ENCODE measurements around the gene LRMDA. TPM values are rescaled to one million over a fixed set of nuclear protein-coding genes. Genes with fewer than 3 reads are reported as not detected.
A peak's percentile ranks its signal among the peaks of the same experiment; 100 is the strongest.

The LRMDA gene
- total and polyA plus RNA-seq, 2 of the 13 experiments (the other 11 are each of a cell fraction or from before 2014, with no cell fraction given), result 13.4 to 22.0 TPM

- no peak for TF ChIP-seq ZFAT (CRISPR knock-in tag; conservative IDR thresholded peaks at IDR 0.05)
- no peak for TF ChIP-seq ZNF724P (CRISPR knock-in tag; IDR thresholded peaks at IDR 0.05; ENCODE audit: borderline replicate concordance)
- no peak for TF ChIP-seq HNRNPH1 (optimal IDR thresholded peaks at IDR 0.05; ENCODE audit: low read depth, low read length)
- no peak for TF ChIP-seq THYN1 (CRISPR knock-in tag; IDR thresholded peaks at IDR 0.05; ENCODE audit: borderline replicate concordance, low read depth)
- peak; percentile 71 for TF ChIP-seq ZGPAT (CRISPR knock-in tag; IDR thresholded peaks at IDR 0.05)
- TF ChIP-seq THAP8 (CRISPR knock-in tag; IDR thresholded peaks at IDR 0.05; ENCODE audit: borderline replicate concordance), result no peak
- TF ChIP-seq CREB1 (IDR thresholded peaks at IDR 0.05), result 0 out of 2 replicates have a peak, but pooled peaks have one; percentile 15
- peak; percentile 59 for TF ChIP-seq CREB1 (CRISPR knock-in tag; IDR thresholded peaks at IDR 0.05)
- TF ChIP-seq KDM2A (CRISPR knock-in tag; IDR thresholded peaks at IDR 0.05; ENCODE audit: borderline replicate concordance, low read depth), result peak; percentile 52; the same call in 1 of the 2 replicates
- TF ChIP-seq ZNF468 (CRISPR knock-in tag; IDR thresholded peaks at IDR 0.05), result no peak
- TF ChIP-seq TSC22D2 (CRISPR knock-in tag; IDR thresholded peaks at IDR 0.05; ENCODE audit: borderline replicate concordance), result peak; percentile 21; the same call in 1 of the 2 replicates
- peak; percentile 38 for TF ChIP-seq ZEB1 (IDR thresholded peaks at IDR 0.05; ENCODE audit: insufficient replicate concordance, low read depth)
- 0 out of 2 replicates have a peak, but pooled peaks have one; percentile 23 for TF ChIP-seq KLF11 (CRISPR knock-in tag; IDR thresholded peaks at IDR 0.05)
- no peak for TF ChIP-seq ZNF10 (CRISPR knock-in tag; IDR thresholded peaks at IDR 0.05; ENCODE audit: borderline replicate concordance, low read depth)
- TF ChIP-seq ZNF775 (CRISPR knock-in tag; IDR thresholded peaks at IDR 0.05; ENCODE audit: borderline replicate concordance), result no peak
- peak; percentile 64 for TF ChIP-seq MED8 (CRISPR knock-in tag; IDR thresholded peaks at IDR 0.05; ENCODE audit: insufficient replicate concordance)
- TF ChIP-seq, protein P1, sequence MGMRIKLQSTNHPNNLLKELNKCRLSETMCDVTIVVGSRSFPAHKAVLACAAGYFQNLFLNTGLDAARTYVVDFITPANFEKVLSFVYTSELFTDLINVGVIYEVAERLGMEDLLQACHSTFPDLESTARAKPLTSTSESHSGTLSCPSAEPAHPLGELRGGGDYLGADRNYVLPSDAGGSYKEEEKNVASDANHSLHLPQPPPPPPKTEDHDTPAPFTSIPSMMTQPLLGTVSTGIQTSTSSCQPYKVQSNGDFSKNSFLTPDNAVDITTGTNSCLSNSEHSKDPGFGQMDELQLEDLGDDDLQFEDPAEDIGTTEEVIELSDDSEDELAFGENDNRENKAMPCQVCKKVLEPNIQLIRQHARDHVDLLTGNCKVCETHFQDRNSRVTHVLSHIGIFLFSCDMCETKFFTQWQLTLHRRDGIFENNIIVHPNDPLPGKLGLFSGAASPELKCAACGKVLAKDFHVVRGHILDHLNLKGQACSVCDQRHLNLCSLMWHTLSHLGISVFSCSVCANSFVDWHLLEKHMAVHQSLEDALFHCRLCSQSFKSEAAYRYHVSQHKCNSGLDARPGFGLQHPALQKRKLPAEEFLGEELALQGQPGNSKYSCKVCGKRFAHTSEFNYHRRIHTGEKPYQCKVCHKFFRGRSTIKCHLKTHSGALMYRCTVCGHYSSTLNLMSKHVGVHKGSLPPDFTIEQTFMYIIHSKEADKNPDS (CRISPR knock-in tag; IDR thresholded peaks at IDR 0.05), result 0 out of 2 replicates have a peak, but pooled peaks have one; percentile 50
- TF ChIP-seq MATR3 (CRISPR knock-in tag; IDR thresholded peaks at IDR 0.05), result no peak
- TF ChIP-seq CENPT (CRISPR knock-in tag; IDR thresholded peaks at IDR 0.05; ENCODE audit: low read depth), result no peak
- no peak for TF ChIP-seq ZNF460 (CRISPR knock-in tag; IDR thresholded peaks at IDR 0.05; ENCODE audit: borderline replicate concordance)
- peak; percentile 99 for TF ChIP-seq MED1 (CRISPR knock-in tag; IDR thresholded peaks at IDR 0.05)
- peak; percentile 79 to 98 for TF ChIP-seq EP300 (IDR thresholded peaks at IDR 0.05; ENCODE audit: low read depth in 2 of 2, low read length in 2 of 2)
- TF ChIP-seq EP300 (CRISPR knock-in tag; IDR thresholded peaks at IDR 0.05; ENCODE audit: borderline replicate concordance), result peak; percentile 96
- peak; percentile 85; the same call in 1 of the 2 replicates for TF ChIP-seq ZNF430 (CRISPR knock-in tag; IDR thresholded peaks at IDR 0.05)
- no peak for TF ChIP-seq PLRG1 (conservative IDR thresholded peaks at IDR 0.05)
- TF ChIP-seq, protein P2, sequence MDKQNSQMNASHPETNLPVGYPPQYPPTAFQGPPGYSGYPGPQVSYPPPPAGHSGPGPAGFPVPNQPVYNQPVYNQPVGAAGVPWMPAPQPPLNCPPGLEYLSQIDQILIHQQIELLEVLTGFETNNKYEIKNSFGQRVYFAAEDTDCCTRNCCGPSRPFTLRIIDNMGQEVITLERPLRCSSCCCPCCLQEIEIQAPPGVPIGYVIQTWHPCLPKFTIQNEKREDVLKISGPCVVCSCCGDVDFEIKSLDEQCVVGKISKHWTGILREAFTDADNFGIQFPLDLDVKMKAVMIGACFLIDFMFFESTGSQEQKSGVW (CRISPR knock-in tag; IDR thresholded peaks at IDR 0.05; ENCODE audit: borderline replicate concordance), result no peak
- TF ChIP-seq ZNF225 (CRISPR knock-in tag; IDR thresholded peaks at IDR 0.05), result no peak
Observed at GRCh38 chr10:75773231-75773780, 341.9 kb downstream of the LRMDA start (continued).

All from HepG2 (cell line).